Thoracic aorta (tissue), 2 donors: ENCODE data around the gene FKBP9. TPM values are rescaled to one million over a fixed set of nuclear protein-coding genes. Genes with fewer than 3 reads are reported as not detected.
"Not testable (repeated sequence)": the region's sequence is repeated elsewhere in the genome, so short reads cannot be mapped to it uniquely, and the experiment has no call there.

Experiments
- ATAC-seq: fragments of 150-250 bp; one replicate; pipeline ENCODE4 v1.8.0; 2017; ENCODE audit warnings: low read depth; ENCODE audit not compliant: insufficient number of reproducible peaks, low FRiP score
- DNase-seq: peaks from one replicate; pipeline ENCODE4 v3.0.0-alpha.2; 2020; ENCODE audit warnings: low spot score
- H3K27ac ChIP-seq, 2 donors: fragments of 200-600 bp; sonication (generic); 1 replicate in 1 of 2; 2 replicates in 1 of 2; pipeline ENCODE4 v1.5.1; 2016; ENCODE audit warnings: mild to moderate bottlenecking in 2 of 2, moderate library complexity in 2 of 2
- H3K27me3 ChIP-seq: fragments of 200-600 bp; sonication (generic); replicated peaks from 2 replicates; pipeline ENCODE4 v1.6.0; 2016; ENCODE audit warnings: mild to moderate bottlenecking; ENCODE audit not compliant: insufficient read depth
- H3K36me3 ChIP-seq: fragments of 200-600 bp; sonication (generic); one replicate; pipeline ENCODE4 v1.5.1; 2016
- H3K4me1 ChIP-seq, 2 donors: fragments of 200-600 bp; sonication (generic); 1 replicate in 1 of 2; 2 replicates in 1 of 2; pipeline versions ENCODE4 v1.5.1 to v1.6.0; 2016; ENCODE audit warnings: low read depth in 2 of 2, mild to moderate bottlenecking in 1 of 2; ENCODE audit not compliant: control insufficient read depth in 1 of 2
- H3K4me3 ChIP-seq: fragments of 200-600 bp; sonication (generic); 2 replicates; pipeline ENCODE4 v1.5.1; 2016; ENCODE audit warnings: mild to moderate bottlenecking
- H3K9me3 ChIP-seq: fragments of 200-600 bp; sonication (generic); 2 replicates; pipeline ENCODE4 v1.5.1; 2016
- total RNA-seq, 2 donors: library from RNA; depleted of rRNA; stranded (reverse); fragments of >200 nt; gene quantifications; one replicate each; pipeline versions ENCODE4 v1.1.0 to v1.2.3, GENCODE V29; 2016

The FKBP9 gene
- total RNA-seq, 2 donors from 2014 or later, result 166 to 196 TPM

- not testable (repeated sequence) for H3K4me3 ChIP-seq, H3K4me1 ChIP-seq, DNase-seq, H3K27me3 ChIP-seq, H3K9me3 ChIP-seq, H3K27ac ChIP-seq, H3K36me3 ChIP-seq, ATAC-seq
Observed at GRCh38 chr7:32991068-32991585, 33.9 kb downstream of the FKBP9 start.

GRCh38 chr7:32991975-32992700 is 34.9 kb downstream of the FKBP9 start:
- not testable (repeated sequence) for H3K27ac ChIP-seq, H3K4me3 ChIP-seq, H3K4me1 ChIP-seq, H3K27me3 ChIP-seq, H3K9me3 ChIP-seq, DNase-seq, ATAC-seq, H3K36me3 ChIP-seq

GRCh38 chr7:32992750-32993149 is 35.5 kb downstream of the FKBP9 start:
- not testable (repeated sequence) for ATAC-seq, DNase-seq, H3K27me3 ChIP-seq

GRCh38 chr7:32997956-32998355 is 40.7 kb downstream of the FKBP9 start:
- peak overlapping the region; percentile 64 for H3K4me3 ChIP-seq
- H3K27ac ChIP-seq, result peak overlapping the region in 1 of 2 donors; percentile 30
- not testable (repeated sequence) for ATAC-seq

More at GRCh38 chr7:32992750-32993149, 35.5 kb downstream of the FKBP9 start:
- H3K4me1 ChIP-seq, H3K4me3 ChIP-seq, H3K9me3 ChIP-seq, H3K27ac ChIP-seq, H3K36me3 ChIP-seq: not testable (repeated sequence)

GRCh38 chr7:32998361-32999171 is 41.3 kb downstream of the FKBP9 start:
- ATAC-seq, H3K27me3 ChIP-seq, DNase-seq, H3K4me1 ChIP-seq, H3K9me3 ChIP-seq, H3K36me3 ChIP-seq: not testable (repeated sequence)
- Histone ChIP-seq H3K4me3 (peak overlapping the region; percentile 64), H3K27ac (peak overlapping the region in 1 of 2 donors; percentile 30)

More at GRCh38 chr7:32997956-32998355, 40.7 kb downstream of the FKBP9 start:
- H3K9me3 ChIP-seq, DNase-seq, H3K36me3 ChIP-seq, H3K4me1 ChIP-seq, H3K27me3 ChIP-seq: not testable (repeated sequence)

GRCh38 chr7:32999380-32999779 is 42.1 kb downstream of the FKBP9 start:
- H3K4me3 ChIP-seq, H3K36me3 ChIP-seq, ATAC-seq, H3K4me1 ChIP-seq, DNase-seq, H3K27me3 ChIP-seq, H3K9me3 ChIP-seq, H3K27ac ChIP-seq: not testable (repeated sequence)

GRCh38 chr7:33003111-33003510 is 45.9 kb downstream of the FKBP9 start:
- H3K4me3 ChIP-seq, H3K4me1 ChIP-seq, ATAC-seq, H3K9me3 ChIP-seq, H3K27me3 ChIP-seq, H3K27ac ChIP-seq, DNase-seq: not testable (repeated sequence)
- peaks cover 10% of the 10 kb centered on the region for H3K36me3 ChIP-seq

GRCh38 chr7:33004104-33004616 is 46.9 kb downstream of the FKBP9 start:
- H3K4me3 ChIP-seq, H3K9me3 ChIP-seq, ATAC-seq, H3K4me1 ChIP-seq, DNase-seq, H3K27ac ChIP-seq, H3K27me3 ChIP-seq: not testable (repeated sequence)
- peaks cover 10% of the 10 kb centered on the region for H3K36me3 ChIP-seq

- not testable (repeated sequence) for H3K27ac ChIP-seq, H3K4me3 ChIP-seq, ATAC-seq, H3K27me3 ChIP-seq, DNase-seq, H3K9me3 ChIP-seq, H3K4me1 ChIP-seq
- H3K36me3 ChIP-seq, result peaks cover 10% of the 10 kb centered on the region
Observed at GRCh38 chr7:33005193-33005592, 48.0 kb downstream of the FKBP9 start.

- DNase-seq, H3K4me1 ChIP-seq, H3K27ac ChIP-seq, H3K27me3 ChIP-seq, H3K9me3 ChIP-seq, H3K4me3 ChIP-seq, ATAC-seq: not testable (repeated sequence)
- peaks cover 10% of the 10 kb centered on the region for H3K36me3 ChIP-seq
Observed at GRCh38 chr7:33005690-33006089, 48.5 kb downstream of the FKBP9 start.
